ENCODE data around the gene CYP27A1.

CYP27A1 gene

GRCh38 chr2:218849721-218850120, 67.8 kb downstream of the CYP27A1 start:
- TF ChIP-seq CTCF (IDR thresholded peaks at IDR 0.05; ENCODE audit: unreplicated experiment in 3 of 3): no peak
- Mint-ChIP-seq H3K27me3 (ENCODE audit: low read depth) (peaks cover 48% of the 10 kb centered on the region), H3K9me3 (peaks cover 14% of the 10 kb centered on the region), H3K4me3 (no peak overlapping the region), H3K4me1 (peaks cover 15% of the 10 kb centered on the region), H3K27ac (no peak overlapping the region), H3K36me3 (ENCODE audit: low read depth) (peaks cover 4% of the 10 kb centered on the region)

- H3K36me3 Mint-ChIP-seq (ENCODE audit: low read depth): peaks cover 4% of the 10 kb centered on the region
- H3K27me3 Mint-ChIP-seq (ENCODE audit: low read depth): peaks cover 54% of the 10 kb centered on the region
- H3K4me1 Mint-ChIP-seq: peaks cover 17% of the 10 kb centered on the region
- no peak for TF ChIP-seq CTCF (IDR thresholded peaks at IDR 0.05; ENCODE audit: unreplicated experiment in 3 of 3)
- H3K4me3 Mint-ChIP-seq: no peak overlapping the region
- peaks cover 8% of the 10 kb centered on the region for H3K9me3 Mint-ChIP-seq
- H3K27ac Mint-ChIP-seq: no peak overlapping the region
Observed at GRCh38 chr2:218850796-218851195, 68.8 kb downstream of the CYP27A1 start.

GRCh38 chr2:218851286-218851685, 69.3 kb downstream of the CYP27A1 start:
- H3K9me3 Mint-ChIP-seq: peaks cover 8% of the 10 kb centered on the region
- no peak overlapping the region for H3K27ac Mint-ChIP-seq
- H3K4me1 Mint-ChIP-seq: peaks cover 22% of the 10 kb centered on the region
- no peak overlapping the region for H3K4me3 Mint-ChIP-seq
- peaks cover 4% of the 10 kb centered on the region for H3K36me3 Mint-ChIP-seq (ENCODE audit: low read depth)
- H3K27me3 Mint-ChIP-seq (ENCODE audit: low read depth): peaks cover 59% of the 10 kb centered on the region
- TF ChIP-seq CTCF (IDR thresholded peaks at IDR 0.05; ENCODE audit: unreplicated experiment in 3 of 3): no peak

GRCh38 chr2:218852911-218853667, 71.1 kb downstream of the CYP27A1 start:
- Mint-ChIP-seq H3K27ac (no peak overlapping the region), H3K4me3 (no peak overlapping the region), H3K27me3 (ENCODE audit: low read depth) (peaks cover 71% of the 10 kb centered on the region), H3K9me3 (no peaks in the 10 kb centered on the region), H3K36me3 (ENCODE audit: low read depth) (no peaks in the 10 kb centered on the region), H3K4me1 (peaks cover 32% of the 10 kb centered on the region)
- peak; percentile 67 to 75 (median 73) for TF ChIP-seq CTCF (IDR thresholded peaks at IDR 0.05; ENCODE audit: unreplicated experiment in 3 of 3)

- TF ChIP-seq CTCF (IDR thresholded peaks at IDR 0.05; ENCODE audit: unreplicated experiment in 3 of 3): no peak
- Mint-ChIP-seq H3K9me3 (no peaks in the 10 kb centered on the region), H3K27ac (no peak overlapping the region), H3K36me3 (ENCODE audit: low read depth) (no peaks in the 10 kb centered on the region), H3K4me1 (peaks cover 37% of the 10 kb centered on the region), H3K27me3 (ENCODE audit: low read depth) (peaks cover 78% of the 10 kb centered on the region), H3K4me3 (no peak overlapping the region)
Observed at GRCh38 chr2:218853766-218854165, 71.8 kb downstream of the CYP27A1 start.

GRCh38 chr2:218854860-218855259, 72.9 kb downstream of the CYP27A1 start:
- H3K27ac Mint-ChIP-seq: peak overlapping the region in 1 of 3 experiments; percentile 19
- H3K4me1 Mint-ChIP-seq: peaks cover 37% of the 10 kb centered on the region
- H3K4me3 Mint-ChIP-seq: no peak overlapping the region
- peaks cover 85% of the 10 kb centered on the region for H3K27me3 Mint-ChIP-seq (ENCODE audit: low read depth)
- no peaks in the 10 kb centered on the region for H3K9me3 Mint-ChIP-seq
- no peaks in the 10 kb centered on the region for H3K36me3 Mint-ChIP-seq (ENCODE audit: low read depth)
- no peak for TF ChIP-seq CTCF (IDR thresholded peaks at IDR 0.05; ENCODE audit: unreplicated experiment in 3 of 3)
